ENCODE measurements around the gene SPECC1. TPM values are rescaled to one million over a fixed set of nuclear protein-coding genes. Genes with fewer than 3 reads are reported as not detected.

The SPECC1 gene
- total RNA-seq, 4 donors from 2014 or later, result 72.1 to 133 (median 83.7) TPM

GRCh38 chr17:20200016-20200795 lies 191.0 kb downstream of the SPECC1 start:
- Histone ChIP-seq H3K36me3 (no peaks in the 10 kb centered on the region), H3K4me1 (peaks cover 0 to 9% (median 0%) of the 10 kb centered on the region in 4 donors), H3K27ac (no peak overlapping the region), H3K9me3 (no peaks in the 10 kb centered on the region), H3K27me3 (no peaks in the 10 kb centered on the region), H3K4me3 (no peak overlapping the region)
- DNase-seq, result no peak
- TF ChIP-seq POLR2A (IDR thresholded peaks at IDR 0.05), result no peak
- TF ChIP-seq CTCF (IDR thresholded peaks at IDR 0.05), result no peak

- DNase-seq, result no peak
- Histone ChIP-seq H3K27me3 (no peaks in the 10 kb centered on the region), H3K4me3 (no peak overlapping the region), H3K9me3 (no peaks in the 10 kb centered on the region), H3K36me3 (no peaks in the 10 kb centered on the region), H3K27ac (no peak overlapping the region), H3K4me1 (peaks cover 0 to 9% (median 0%) of the 10 kb centered on the region in 4 donors)
- no peak for TF ChIP-seq POLR2A (IDR thresholded peaks at IDR 0.05)
- no peak for TF ChIP-seq CTCF (IDR thresholded peaks at IDR 0.05)
Measured at GRCh38 chr17:20200865-20201458, 191.8 kb downstream of the SPECC1 start.

- no peak for TF ChIP-seq CTCF (IDR thresholded peaks at IDR 0.05)
- TF ChIP-seq POLR2A (IDR thresholded peaks at IDR 0.05), result no peak
- Histone ChIP-seq H3K27me3 (no peaks in the 10 kb centered on the region), H3K27ac (peak overlapping the region in 1 of 4 donors; percentile 20), H3K4me1 (peaks cover 0 to 9% (median 0%) of the 10 kb centered on the region in 4 donors), H3K36me3 (no peaks in the 10 kb centered on the region), H3K9me3 (no peaks in the 10 kb centered on the region), H3K4me3 (no peak overlapping the region)
- no peak for DNase-seq
Measured at GRCh38 chr17:20202141-20202621, 193.0 kb downstream of the SPECC1 start.

- no peaks in the 10 kb centered on the region for H3K9me3 ChIP-seq
- H3K4me1 ChIP-seq, result peaks cover 0 to 9% (median 0%) of the 10 kb centered on the region in 4 donors
- no peak for DNase-seq
- no peaks in the 10 kb centered on the region for H3K36me3 ChIP-seq
- no peak overlapping the region for H3K27ac ChIP-seq
- no peaks in the 10 kb centered on the region for H3K27me3 ChIP-seq
- no peak overlapping the region for H3K4me3 ChIP-seq
- TF ChIP-seq CTCF (IDR thresholded peaks at IDR 0.05) (no peak), POLR2A (IDR thresholded peaks at IDR 0.05) (no peak)
Measured at GRCh38 chr17:20203018-20203417, 193.9 kb downstream of the SPECC1 start.

- H3K9me3 ChIP-seq, result no peaks in the 10 kb centered on the region
- H3K4me3 ChIP-seq, result no peak overlapping the region
- H3K4me1 ChIP-seq, result peaks cover 0 to 9% (median 0%) of the 10 kb centered on the region in 4 donors
- H3K27ac ChIP-seq, result no peak overlapping the region
- no peak for DNase-seq
- H3K36me3 ChIP-seq, result no peaks in the 10 kb centered on the region
- TF ChIP-seq CTCF (IDR thresholded peaks at IDR 0.05) (no peak), POLR2A (IDR thresholded peaks at IDR 0.05) (no peak)
- no peaks in the 10 kb centered on the region for H3K27me3 ChIP-seq
Measured at GRCh38 chr17:20203761-20204263, 194.7 kb downstream of the SPECC1 start.
